Measurements from ENCODE around the gene SLIT3. TPM values are rescaled to one million over a fixed set of nuclear protein-coding genes. Genes with fewer than 3 reads are reported as not detected.

SLIT3 gene
- total RNA-seq, 1 experiment from 2014 or later, result 0.92 TPM

DNA sequence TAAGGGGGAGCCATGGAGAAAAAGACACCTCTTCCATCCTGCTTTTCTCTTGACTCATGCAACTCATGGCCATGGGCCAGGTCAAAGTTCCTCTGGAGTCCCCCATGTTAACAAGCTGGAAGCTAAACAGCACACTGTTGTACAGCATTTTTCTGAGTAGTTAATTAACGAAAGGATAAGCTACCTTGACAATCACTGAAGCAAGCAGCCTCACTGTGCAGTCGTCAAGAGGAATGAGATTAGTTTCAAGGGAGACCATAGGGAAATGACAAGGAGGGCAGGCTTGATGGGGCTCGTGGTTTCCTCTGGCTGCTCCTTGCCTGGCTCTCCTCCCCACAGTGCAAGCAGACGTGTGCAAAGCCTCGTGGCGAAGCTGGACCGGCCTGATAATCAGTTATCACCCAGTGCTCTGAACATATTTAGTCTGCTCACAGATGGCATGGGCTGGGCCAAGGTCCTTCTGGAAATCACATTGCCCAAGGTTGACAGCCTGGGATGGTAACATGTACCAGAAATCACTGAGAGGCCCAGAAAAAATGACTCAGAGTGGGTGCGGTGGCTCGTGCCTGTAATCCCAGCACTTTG is 209.5 kb downstream of the SLIT3 start:
- TF ChIP-seq, protein P1, sequence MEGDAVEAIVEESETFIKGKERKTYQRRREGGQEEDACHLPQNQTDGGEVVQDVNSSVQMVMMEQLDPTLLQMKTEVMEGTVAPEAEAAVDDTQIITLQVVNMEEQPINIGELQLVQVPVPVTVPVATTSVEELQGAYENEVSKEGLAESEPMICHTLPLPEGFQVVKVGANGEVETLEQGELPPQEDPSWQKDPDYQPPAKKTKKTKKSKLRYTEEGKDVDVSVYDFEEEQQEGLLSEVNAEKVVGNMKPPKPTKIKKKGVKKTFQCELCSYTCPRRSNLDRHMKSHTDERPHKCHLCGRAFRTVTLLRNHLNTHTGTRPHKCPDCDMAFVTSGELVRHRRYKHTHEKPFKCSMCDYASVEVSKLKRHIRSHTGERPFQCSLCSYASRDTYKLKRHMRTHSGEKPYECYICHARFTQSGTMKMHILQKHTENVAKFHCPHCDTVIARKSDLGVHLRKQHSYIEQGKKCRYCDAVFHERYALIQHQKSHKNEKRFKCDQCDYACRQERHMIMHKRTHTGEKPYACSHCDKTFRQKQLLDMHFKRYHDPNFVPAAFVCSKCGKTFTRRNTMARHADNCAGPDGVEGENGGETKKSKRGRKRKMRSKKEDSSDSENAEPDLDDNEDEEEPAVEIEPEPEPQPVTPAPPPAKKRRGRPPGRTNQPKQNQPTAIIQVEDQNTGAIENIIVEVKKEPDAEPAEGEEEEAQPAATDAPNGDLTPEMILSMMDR (conservative IDR thresholded peaks at IDR 0.05), result no peak
- no peak overlapping the region for H3K4ac ChIP-seq (ENCODE audit: low read depth, low read length)
- H3K14ac ChIP-seq (ENCODE audit: insufficient read depth, low read length), result no peak overlapping the region
- H3K27ac Mint-ChIP-seq, result no peak overlapping the region
- no peaks in the 10 kb centered on the region for H4K20me1 ChIP-seq (ENCODE audit: control insufficient read depth, insufficient read depth, insufficient read length)
- peaks cover 31 to 32% of the 10 kb centered on the region in 2 experiments for H3K4me1 Mint-ChIP-seq
- H3T11ph ChIP-seq (ENCODE audit: low read length), result no peak overlapping the region
- H3K23me2 ChIP-seq (ENCODE audit: insufficient read length, low read depth, low read length, poor library complexity, severe bottlenecking), result no peaks in the 10 kb centered on the region
- H4K5ac ChIP-seq (ENCODE audit: insufficient read length, low read depth, low read length), result no peak overlapping the region
- H2BK20ac ChIP-seq (ENCODE audit: low read depth, low read length, poor library complexity, severe bottlenecking), result no peak overlapping the region
- no peak overlapping the region for H2AFZ ChIP-seq (ENCODE audit: low read length)
- H3K18ac ChIP-seq (ENCODE audit: insufficient read length, low read depth, low read length), result no peak overlapping the region
- peaks cover 9% of the 10 kb centered on the region; the same call in 1 of the 2 replicates for H3K4me1 ChIP-seq (ENCODE audit: insufficient read depth, low read length)
- H4K8ac ChIP-seq (replicated peaks; ENCODE audit: insufficient read length, low read depth, low read length), result no peak overlapping the region
- H3K36me3 Mint-ChIP-seq (ENCODE audit: insufficient read depth in 1 of 3, low read depth in 3 of 3), result peaks cover 8 to 13% (median 10%) of the 10 kb centered on the region in 3 experiments; a peak in 6 of 7 replicates
- no peak overlapping the region for H2BK5ac ChIP-seq (ENCODE audit: insufficient read length, low read length)
- no peaks in the 10 kb centered on the region for H3K79me1 ChIP-seq (ENCODE audit: insufficient read depth, low read depth, low read length, poor library complexity, severe bottlenecking)
- no peaks in the 10 kb centered on the region; the same call in 1 of the 2 replicates for H3K27me3 Mint-ChIP-seq (ENCODE audit: low read depth)
- peaks cover 11 to 16% of the 10 kb centered on the region in 2 experiments for H3K9me3 Mint-ChIP-seq
- no peak overlapping the region for H3K9ac ChIP-seq (ENCODE audit: extremely low read depth, insufficient read length, low read length)
- H3K23ac ChIP-seq (ENCODE audit: insufficient read length, low read depth, low read length), result no peak overlapping the region
- no peaks in the 10 kb centered on the region for H3K79me2 ChIP-seq (ENCODE audit: insufficient read depth, low read length)
- no CpG with 5 or more reads among the region's 9 CpGs for WGBS (ENCODE audit: extremely low coverage, insufficient read length, low lambda C conversion rate)
- H3K9me3 ChIP-seq (ENCODE audit: control insufficient read depth, low read depth, low read length), result no peaks in the 10 kb centered on the region
- no peak overlapping the region for H4K91ac ChIP-seq (ENCODE audit: insufficient read length, low read depth, low read length)
- H3K27ac ChIP-seq (ENCODE audit: insufficient read length, low read depth, low read length), result no peak overlapping the region
- H2AK5ac ChIP-seq (ENCODE audit: insufficient read length, low read length), result no peak overlapping the region
- DNase-seq, result no peak
- no peak overlapping the region for H3K56ac ChIP-seq (ENCODE audit: insufficient read length, low read depth, low read length)
- H3K4me2 ChIP-seq (ENCODE audit: insufficient read depth, insufficient read length, low read length), result no peak overlapping the region
- H3K27me3 ChIP-seq (ENCODE audit: insufficient read depth, low read length), result no peaks in the 10 kb centered on the region
- no peak overlapping the region for H2BK15ac ChIP-seq (ENCODE audit: low read depth, low read length)
- no peak overlapping the region for H2BK12ac ChIP-seq (ENCODE audit: insufficient read length, low read depth, low read length)
- H3K4me3 Mint-ChIP-seq, result no peak overlapping the region
- no peak overlapping the region for H2BK120ac ChIP-seq (ENCODE audit: low read depth, low read length, poor library complexity, severe bottlenecking)
